ENCODE data around the gene HNRNPL. TPM values are rescaled to one million over a fixed set of nuclear protein-coding genes. Genes with fewer than 3 reads are reported as not detected.
A peak's percentile ranks its signal among the peaks of the same experiment; 100 is the strongest.
"Not testable (repeated sequence)": the region's sequence is repeated elsewhere in the genome, so short reads cannot be mapped to it uniquely, and the experiment has no call there.

HNRNPL gene
- 208 and 271 TPM in 2 replicates for total RNA-seq (2014; rRNA removed; shearing (Covaris generic))

DNA sequence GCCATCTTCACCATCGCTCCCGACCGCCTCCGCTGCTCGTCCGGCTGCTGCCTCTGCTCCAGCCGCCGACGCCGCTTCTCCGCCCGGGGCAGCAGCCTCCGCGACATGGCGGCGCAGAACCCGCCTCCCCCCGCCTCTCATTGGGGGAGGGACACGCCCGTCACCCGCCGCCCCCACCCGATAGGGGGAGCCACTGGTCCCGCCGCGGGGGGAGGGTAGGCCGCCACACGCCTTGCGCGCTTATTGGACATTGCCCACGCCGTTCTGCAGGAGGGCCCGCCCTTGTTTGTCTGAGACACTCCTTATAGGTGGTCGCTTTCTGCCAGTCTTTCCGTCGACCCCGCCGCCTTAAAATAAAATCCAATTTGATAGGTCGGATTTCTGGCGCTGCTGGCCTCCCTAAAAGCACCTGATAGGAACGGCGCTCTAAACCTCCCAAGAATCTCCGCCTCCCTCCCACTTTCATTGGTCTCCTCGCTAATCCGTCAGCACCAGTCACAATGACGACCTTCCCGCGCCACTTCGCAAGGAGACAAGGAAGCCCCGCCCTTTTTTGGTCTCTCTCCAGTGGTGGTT lies at the start of gene HNRNPL:
Gene HNRNPL (minus strand): TSS at position 127 of the 576 bp plus-strand sequence. CDS start 20 bp downstream, at position 107.
- DNase-seq (ENCODE audit: low read depth): peak; percentile 100

DNA sequence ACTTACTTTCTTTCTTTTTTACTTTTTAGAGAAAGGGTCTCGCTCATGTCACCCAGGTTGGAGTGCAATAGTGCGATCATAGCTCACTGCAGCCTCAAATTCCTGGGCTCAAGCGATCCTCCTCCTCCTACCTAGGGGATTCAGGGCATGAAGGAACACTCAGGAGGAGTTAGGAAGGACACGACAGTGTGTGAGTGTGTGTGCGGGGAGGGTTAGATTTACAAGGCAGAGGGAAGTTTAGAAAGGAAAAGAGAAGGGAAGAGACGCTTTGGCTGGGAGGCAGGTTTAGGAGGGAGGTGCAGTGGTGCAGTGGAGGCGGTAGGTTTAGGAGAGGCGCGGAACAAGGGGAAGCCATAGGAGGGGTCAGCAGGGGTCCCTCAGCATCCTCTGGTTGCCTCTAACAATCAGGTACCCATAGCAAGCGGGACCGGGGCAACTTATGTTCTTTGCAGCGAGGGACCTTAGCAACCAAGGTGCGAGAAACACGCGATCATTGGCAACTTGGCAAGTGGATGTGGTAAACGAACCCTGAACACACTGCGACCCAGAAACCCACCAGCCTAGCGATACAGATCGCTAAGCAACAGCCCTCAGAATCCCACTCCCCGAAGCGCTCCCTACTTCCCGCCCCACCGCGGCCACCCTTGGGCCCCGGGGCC lies 49.1 kb upstream of the HNRNPL start:
- DNase-seq (ENCODE audit: low read depth): peak; percentile 39

DNA sequence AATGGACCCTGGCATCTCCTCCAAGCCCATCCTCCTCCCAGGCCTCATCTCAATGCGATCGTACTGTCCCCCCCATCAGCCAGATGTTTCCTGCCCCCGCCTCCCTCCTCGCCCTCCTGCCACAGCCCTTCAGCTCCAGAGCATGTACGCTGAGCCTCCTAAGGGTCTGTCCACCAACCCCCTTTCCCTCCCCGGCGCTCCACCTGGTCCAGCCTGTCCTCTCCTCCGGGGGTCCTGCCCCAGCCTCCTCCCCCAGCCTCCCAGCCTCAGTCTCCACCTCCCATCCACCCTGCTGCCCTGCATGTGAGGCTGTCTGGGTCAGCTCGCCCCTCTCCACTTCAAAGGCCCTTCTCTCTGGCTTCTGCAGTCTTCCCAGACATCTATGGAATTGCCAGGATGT lies 45.2 kb upstream of the HNRNPL start:
- DNase-seq (ENCODE audit: low read depth): no peak

DNA sequence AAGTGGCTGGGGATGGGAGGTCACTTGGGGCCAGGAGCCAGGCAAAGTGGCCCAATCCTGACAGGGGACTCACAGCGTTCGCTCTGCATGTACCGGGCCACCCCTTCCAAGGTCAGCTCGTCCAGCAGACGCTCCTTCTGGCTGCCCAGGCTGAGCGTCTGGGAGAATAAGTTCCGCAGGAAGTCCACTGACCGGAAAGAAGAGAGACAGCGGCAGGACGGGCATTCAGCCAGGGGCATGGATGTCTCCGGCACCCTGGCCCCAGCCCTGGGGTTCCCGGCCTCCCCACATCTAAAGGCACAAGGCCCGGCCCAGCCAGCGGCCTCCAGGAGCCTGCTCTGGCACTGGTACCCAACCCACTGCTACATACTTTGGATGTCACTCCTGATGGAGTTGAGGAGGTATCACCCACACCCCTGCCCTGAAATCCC lies 43.6 kb upstream of the HNRNPL start:
- no peak for DNase-seq (ENCODE audit: low read depth)

DNA sequence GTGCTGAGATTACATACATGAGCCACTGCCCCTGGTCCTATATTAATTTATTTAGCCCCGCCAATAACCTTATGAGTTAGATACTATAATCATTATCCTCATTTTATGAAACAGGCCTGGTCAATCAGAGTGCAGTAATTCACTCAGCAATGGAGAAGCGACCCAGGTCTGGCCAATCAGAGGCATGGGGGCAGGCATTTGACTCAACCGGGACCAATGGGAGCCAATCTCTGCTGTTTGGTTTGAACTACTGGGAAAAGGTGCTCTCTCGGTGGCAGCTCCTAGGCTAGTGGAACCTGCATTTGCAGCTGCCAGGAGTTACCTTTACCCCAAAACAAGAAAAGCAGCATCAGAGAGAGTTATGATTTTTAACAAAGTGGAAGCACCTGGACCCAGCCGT lies 43.1 kb upstream of the HNRNPL start:
- no peak for DNase-seq (ENCODE audit: low read depth)

DNA sequence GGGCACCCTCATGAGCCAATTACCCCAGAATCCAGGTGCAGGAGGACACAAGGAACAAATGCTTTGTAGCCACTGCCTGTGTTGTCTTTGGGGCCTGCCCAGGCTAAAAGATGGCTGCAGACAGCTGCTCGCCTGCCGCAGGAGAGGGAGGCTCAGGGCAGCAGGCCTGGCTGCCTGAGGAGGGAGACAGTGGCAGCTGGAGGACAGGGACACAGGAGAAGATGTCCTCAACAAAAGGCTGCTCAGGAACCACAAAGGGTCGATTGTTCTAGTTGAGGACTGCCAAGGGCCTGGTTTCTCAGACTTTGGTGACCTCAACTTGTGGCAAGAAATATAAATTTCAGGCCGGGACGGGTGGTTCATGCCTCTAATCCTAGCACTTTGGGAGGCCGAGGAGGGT lies 42.0 kb upstream of the HNRNPL start:
- no peak for DNase-seq (ENCODE audit: low read depth)

DNA sequence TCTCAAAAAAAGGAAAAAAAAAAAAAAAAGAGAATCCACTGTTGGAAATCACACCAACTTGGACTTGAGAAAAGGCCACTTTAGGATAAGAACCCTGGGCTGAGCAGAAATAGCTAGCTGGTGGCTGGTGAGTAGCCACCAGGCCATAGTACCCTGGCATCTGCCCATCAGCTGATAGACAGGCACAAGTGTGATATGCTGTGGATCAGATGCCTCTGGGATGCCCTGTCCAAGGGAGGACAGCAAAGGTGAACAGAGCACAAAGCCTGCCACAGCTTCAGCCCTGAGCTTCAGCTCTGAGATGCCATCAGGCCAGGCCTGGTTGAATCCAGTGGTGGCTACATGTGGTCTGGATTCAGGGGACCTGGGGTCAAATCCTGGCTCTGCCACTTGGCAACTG lies 40.9 kb upstream of the HNRNPL start:
- no peak for DNase-seq (ENCODE audit: low read depth)

DNA sequence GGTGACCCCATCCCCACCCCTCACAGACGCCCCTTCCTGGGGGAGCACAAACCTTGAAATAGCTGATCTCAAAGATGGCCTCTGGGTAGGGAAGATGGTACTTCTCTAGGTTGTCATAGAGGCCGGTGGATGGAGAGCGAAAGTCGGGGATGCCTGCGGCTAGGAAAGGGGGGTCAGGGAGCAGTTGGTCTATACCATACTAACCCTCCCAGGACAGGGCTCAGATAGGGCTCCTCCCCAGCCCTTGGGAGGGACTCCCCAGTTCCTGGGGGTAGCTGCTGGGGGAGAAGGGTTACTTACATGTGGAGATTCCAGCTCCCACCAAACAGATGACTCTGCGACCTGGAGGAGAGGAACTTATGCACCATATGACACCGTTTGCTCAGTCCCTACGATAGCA lies 40.0 kb upstream of the HNRNPL start:
- no peak for DNase-seq (ENCODE audit: low read depth)

DNA sequence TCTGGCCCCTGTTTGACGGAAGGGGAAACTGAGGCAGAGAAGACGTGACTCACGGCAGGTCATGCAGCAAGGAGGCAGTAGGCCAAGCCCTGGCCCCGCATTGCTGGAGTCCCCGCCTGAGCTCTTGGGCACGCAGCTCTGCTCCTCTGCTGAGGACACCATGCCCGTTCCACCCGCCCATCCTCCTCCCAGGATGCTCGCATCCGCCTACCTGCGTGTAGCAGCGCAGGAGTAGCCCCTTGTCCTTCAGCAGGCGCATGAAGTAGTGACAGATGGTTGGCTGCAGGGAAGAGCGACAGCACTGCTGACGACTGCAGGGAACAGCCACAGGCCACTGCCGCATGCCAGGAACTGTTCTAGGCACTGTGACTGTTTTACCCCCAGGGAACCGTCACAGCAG lies 39.1 kb upstream of the HNRNPL start:
- no peak for DNase-seq (ENCODE audit: low read depth)

DNA sequence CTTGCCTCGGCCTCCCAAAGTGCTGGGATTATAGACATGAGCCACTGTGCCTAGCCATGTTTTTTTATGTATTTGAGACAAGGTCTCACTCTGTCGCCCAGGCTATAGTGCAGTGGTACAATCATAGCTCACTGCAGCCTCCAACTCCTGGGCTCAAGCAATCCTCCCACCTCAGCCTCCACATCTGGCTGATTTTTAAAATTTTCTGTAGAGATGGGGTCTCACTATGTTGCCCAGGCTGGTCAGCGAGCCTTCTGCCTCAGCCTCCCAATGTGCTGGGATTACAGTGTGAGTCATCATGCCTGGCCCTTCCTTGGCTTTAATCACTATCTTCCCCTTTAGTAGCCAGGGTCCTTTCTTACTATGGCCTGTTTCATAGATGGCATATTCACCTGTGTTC lies 34.9 kb upstream of the HNRNPL start:
- DNase-seq (ENCODE audit: low read depth): not testable (repeated sequence)

DNA sequence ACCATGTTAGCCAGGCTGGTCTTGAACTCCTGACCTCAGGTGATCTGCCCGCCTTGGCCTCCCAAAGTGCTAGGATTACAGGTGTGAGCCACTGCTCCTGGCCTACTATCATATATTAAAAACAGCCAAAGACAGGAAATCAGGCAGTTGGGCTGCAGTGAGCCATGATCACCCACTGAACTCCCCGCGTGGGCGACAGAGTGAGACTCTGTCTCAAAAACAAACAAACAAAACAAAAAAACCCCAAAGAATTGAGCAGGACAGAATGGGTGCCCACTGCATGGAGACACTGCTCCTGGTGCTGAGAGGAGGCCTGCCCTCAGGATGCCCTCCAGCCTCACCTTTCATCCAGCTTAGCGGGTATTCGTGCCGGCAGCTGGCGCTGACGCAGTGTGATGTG lies 33.5 kb upstream of the HNRNPL start:
- no peak for DNase-seq (ENCODE audit: low read depth)

DNA sequence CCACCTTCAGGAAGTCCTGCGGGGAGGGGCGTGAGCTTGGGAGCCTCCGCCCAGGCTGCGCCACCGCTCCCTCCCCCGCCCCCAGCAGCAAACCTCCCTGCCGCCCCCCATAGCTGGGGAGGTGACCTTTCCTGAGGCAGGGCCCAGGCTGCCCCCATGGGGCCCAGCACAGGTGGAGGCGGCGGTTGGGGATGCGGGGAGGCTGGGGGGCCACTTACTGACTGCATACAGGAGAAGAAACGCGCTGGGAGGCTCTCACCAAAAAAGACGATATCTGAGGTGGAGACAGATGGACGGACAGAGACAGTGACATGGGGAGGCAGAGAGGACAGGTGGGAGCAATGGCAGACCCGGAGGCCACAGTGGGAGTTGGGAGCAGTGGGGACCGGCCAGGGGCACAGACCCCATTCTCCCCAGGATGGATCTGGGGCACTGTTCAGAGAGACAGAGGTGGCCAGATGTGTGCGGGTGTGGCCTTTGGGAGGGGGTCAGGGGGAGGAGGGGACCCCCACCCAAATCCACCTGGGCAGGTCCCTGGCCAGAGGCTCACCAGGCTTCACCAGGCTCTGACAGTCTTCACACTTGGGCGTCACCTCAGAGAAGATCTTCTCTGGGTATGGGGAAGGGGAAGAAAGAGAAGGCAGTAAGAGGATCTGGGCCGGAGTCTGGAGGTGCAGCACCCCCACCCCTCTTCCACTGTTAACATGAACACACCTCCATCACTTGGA lies 31.3 kb upstream of the HNRNPL start:
- DNase-seq (ENCODE audit: low read depth): no peak

DNA sequence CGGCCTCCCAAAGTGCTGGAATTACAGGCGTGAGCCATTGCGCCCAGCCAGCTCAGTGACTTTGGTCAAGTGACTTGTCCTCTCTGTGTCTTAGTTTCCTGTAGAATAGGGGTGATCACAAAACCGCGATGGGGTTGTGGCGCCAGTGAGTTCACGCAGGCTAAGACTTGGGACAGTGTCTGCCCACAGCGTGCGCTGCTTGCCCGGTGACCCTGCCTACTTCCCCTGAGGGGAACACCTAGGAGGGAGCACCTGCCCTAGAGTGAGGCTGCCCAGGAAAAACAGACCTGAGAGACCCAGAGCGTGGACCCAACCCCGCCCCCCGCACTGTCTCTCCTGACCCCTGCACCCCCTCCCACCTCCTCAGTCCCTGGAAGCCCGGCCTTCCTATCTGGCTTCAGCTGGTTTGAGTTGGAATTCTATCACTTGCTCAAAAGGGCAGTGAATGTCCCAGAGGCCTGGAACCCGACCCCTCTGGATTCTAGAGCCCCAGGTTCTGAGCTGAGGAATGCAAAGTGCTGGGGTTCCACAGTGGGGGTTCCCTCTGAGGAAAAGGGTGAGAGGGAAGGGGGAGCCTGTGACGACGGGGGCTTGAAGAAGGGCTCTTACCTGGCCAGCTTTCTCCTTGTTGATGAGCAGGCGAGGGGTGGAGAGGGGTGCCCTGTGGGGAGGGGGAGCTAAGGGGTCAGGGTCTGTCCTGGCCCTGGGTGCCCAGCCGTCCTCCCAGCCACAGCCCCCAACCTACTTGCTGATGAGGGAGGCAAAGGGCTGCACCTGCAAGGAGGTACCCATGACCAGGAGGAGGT lies 30.5 kb upstream of the HNRNPL start:
- no peak for DNase-seq (ENCODE audit: low read depth)

DNA sequence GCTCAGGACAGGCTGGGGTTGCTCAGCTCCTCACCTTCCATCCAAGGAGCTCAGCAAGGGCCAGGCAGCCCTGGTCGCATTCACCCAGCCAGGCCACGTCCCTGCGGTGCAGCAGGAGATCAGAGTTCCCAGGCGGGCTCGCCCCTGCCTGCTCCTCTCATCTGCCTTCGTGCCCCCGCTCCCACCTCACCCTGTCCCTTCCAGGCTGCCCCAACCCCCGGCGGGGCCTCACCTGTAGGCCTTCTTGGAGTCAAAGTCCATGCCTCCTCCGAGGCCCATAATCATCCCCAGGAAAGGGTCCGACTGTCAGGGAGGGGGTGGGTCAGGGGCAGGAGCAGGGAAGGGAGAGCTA lies 29.6 kb upstream of the HNRNPL start:
- DNase-seq (ENCODE audit: low read depth): no peak

DNA sequence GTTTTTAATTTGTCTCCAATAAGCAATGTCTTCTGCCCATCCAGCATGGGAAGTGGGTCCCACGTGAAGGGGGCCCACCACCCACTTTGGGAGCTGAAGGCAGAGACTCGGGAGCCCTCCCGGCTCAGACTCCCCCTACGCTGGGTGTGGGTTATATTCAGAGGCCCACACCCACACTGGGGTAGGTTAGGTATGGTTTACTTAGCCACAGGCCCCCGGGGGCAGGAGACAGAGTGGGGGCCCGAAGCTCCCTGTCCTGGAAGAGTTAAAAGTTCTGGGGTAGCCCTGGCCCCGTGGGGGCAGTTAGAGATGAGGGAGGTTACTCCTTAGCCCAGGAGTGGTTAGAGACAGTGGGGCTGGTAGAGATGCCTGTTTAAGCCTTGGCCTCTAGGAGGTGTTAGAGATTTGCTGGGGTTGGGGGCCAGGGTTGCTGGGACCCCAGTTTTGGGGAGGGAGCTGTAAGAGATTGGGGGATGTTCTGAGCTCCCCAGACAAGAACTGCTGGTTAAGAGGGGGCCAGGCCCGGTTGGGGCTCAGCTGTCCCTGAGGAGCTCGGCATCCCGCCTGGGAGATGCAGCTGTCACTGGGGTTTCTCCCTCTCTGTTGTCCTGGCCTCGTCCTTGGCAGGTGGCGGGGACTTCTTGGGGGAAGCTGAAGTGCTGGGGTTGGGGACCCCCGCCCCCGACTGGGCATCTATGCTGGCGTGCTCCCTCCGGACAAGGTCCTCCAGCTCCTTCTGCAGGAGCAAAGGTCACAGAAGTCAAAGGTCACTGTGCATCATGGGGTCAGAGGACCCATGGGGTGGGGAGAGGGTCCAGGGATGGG lies 29.0 kb upstream of the HNRNPL start:
- DNase-seq (ENCODE audit: low read depth): no peak

DNA sequence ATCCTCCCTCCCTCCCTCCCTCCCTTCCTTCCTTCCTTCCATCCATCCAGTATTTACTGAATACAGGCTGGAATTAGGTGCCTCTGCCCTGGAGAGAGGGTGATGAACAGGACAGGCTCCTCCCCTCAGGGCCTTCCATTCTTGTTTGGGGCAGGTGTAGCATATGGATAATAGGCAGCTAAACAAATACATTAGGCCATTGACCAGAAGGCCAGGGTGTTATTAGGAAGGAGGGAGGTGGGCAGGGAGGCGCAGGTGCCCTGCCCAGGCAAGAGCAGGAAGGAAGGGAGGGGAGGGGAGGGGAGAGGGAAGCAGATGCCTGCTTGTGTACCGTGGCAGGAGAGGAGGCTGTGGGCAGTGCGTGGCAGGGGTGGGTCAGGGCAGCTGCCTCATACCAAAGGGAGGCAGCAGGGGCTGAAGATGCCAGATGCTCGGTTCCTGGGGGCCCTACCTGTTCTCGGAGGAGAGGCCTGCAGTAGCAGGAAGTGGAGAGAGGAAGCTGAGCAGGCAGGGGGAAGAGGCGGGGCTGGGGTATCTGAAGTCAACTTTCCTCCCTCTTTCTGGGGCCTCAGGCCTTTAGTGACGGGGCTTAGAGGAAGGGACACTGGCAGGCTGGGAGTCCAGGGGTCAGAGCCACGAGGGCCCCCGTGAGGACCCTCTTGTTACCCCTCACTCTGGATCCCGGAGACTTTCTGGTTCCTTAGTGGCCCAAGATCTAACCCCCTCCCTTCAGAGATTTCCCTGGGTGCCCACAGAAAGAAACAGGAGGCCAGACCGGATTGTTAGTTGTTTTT lies 28.2 kb upstream of the HNRNPL start, which contains the start of gene RINL:
Gene RINL (minus strand): TSS at position 495 of the 794 bp plus-strand sequence. CDS start 1,533 bp downstream, outside the sequence.
- no peak for DNase-seq (ENCODE audit: low read depth)

DNA sequence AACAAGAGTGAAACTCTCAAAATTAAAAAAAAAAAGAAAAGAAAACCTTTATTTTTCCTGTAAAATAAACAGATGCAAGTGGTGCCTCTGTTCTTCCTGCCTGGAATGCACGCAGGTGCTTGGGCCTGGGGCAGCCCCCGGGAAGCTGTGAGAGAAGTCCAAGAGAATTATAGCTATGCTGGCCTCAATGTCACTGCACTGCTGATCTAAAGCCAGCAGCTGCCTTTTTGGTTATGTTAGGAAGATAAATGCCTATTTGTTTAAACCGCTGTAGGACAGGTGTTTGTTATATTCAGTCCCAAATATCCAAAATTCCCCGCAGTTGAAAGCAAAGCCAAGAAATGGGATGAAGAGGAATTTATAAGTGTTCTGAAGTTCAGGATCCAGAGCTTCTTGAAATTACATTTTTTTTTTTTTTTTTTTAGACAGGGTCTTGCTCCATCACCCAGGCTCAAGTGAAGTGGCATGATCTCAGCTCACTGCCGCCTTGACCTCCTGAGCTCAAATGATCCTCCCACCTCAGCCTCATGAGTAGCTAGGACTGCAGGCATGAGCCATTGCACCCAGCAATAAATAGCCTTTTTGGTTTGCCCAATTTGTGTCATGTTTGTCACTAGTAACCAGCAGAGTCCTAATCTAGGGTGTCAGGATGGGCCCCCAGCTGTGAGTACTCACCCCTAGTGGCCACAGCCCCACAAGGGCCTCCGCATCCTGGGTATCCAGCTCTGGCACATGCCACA lies 26.0 kb upstream of the HNRNPL start:
- DNase-seq (ENCODE audit: low read depth): no peak

DNA sequence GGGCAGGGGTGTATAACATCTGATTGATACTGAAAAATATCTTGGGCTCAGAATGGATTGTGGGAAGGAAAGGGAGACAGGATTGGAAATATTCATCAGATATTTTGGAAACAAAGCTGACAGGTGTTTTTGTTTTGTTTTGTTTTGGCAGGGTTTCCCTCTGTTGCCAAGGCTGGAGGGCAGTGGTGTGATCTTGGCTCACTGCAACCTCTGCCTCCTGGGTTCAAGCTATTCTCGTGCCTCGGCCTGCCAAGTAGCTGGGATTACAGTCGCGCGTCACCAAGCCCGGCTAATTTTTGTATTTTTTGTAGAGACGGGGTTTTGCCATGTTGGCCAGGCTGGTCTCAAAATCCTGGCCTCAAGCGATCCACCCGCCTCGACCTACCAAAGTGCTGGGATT lies 23.6 kb upstream of the HNRNPL start:
- DNase-seq (ENCODE audit: low read depth): not testable (repeated sequence)

DNA sequence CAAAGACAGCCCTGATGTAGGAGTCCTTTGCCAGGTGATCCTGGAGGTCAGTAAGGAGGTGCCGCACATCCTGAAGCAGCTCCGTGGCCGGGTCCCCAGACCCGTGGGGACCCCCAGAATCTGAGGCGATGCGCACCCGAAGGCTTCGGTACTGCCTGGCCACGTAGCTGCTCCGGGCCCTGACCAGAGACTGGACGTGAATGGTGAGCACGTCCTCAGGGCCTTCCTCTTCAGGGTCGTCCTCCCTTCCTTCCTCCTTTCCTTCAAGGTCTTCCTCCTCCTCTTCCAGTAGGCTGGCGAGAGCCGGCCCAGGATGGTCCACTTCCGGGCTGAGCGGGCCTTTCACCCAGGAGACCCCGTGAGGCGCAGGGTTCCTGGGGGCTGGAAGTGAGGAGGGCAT lies 20.8 kb upstream of the HNRNPL start:
- no peak for DNase-seq (ENCODE audit: low read depth)
